GM12878 (cell line): ENCODE measurements around the gene ABHD13. TPM values are rescaled to one million over a fixed set of nuclear protein-coding genes. Genes with fewer than 3 reads are reported as not detected.

Experiments
- ATAC-seq: fragments of 200-7000 bp; cut with Tn5 transposase; 3 replicates; pipeline ENCODE4 v1.9.1; 2020; ENCODE audit warnings: mild to moderate bottlenecking, moderate library complexity
- BruUV-seq: library from RNA; stranded (reverse); fragments of 400-500 nt; replicated peaks from 2 replicates; lab custom pipeline; 2021; lab: Mats Ljungman, UMichigan
- CTCF ChIA-PET: fragments of 300-600 bp; sonication (Branson Sonifier 250); formaldehyde crosslinking; extraction: SDS; loops from one replicate; lab custom pipeline; 2021; ENCODE audit warnings: inconsistent platforms; lab: Yijun Ruan, JAX
- POLR2A ChIA-PET: fragments of 350-600 bp; formaldehyde crosslinking; extraction: SDS; loops from one replicate; lab custom pipeline; 2021; ENCODE audit warnings: inconsistent platforms; lab: Charles Lee
- RAD21 ChIA-PET: fragments of 300-600 bp; sonication (Branson Sonifier 250); formaldehyde crosslinking; loops from one replicate; lab custom pipeline; 2023; ENCODE audit warnings: antibody characterized with exemption; ENCODE audit not compliant: unreplicated experiment; lab: Charles Lee
- SMC1A ChIA-PET: fragments of 300-600 bp; sonication (Branson Sonifier 250); formaldehyde crosslinking; loops from one replicate; lab custom pipeline; 2023; ENCODE audit not compliant: unreplicated experiment, uncharacterized antibody; lab: Charles Lee
- DNase-seq: peaks from one replicate; pipeline ENCODE4 v3.0.0-alpha.2; 2011; ENCODE audit warnings: low read depth, low spot score
- FAIRE-seq: peaks from 3 replicates; lab custom pipeline; 2011; peaks lifted over from hg19 to GRCh38; lab: Jason Lieb, UNC
- H2AFZ ChIP-seq: 2 replicates; pipeline ENCODE4 v1.6.0; 2011; ENCODE audit warnings: low read depth, low read length, control low read depth; ENCODE audit not compliant: control insufficient read depth
- H3K27ac ChIP-seq: 2 replicates; pipeline ENCODE4 v1.5.1; 2011; ENCODE audit warnings: control low read depth; ENCODE audit not compliant: control insufficient read depth, insufficient read depth
- H3K27me3 ChIP-seq, 2 experiments: replicated peaks in 1 of 2; 2 replicates each; pipeline versions ENCODE4 v1.6.0 to v1.6.1; 2011; ENCODE audit warnings: low read length in 1 of 2; ENCODE audit not compliant: control insufficient read depth in 2 of 2, insufficient read depth in 2 of 2
- H3K36me3 ChIP-seq, 2 experiments: 2 replicates each; pipeline ENCODE4 v1.5.1; 2011; ENCODE audit warnings: low read length in 1 of 2; ENCODE audit not compliant: control insufficient read depth in 2 of 2, insufficient read depth in 2 of 2
- H3K4me1 ChIP-seq: 2 replicates; pipeline ENCODE4 v1.6.1; 2011; ENCODE audit warnings: mild to moderate bottlenecking, low read length, moderate library complexity, mixed read lengths; ENCODE audit not compliant: control insufficient read depth, insufficient read depth
- H3K4me2 ChIP-seq: 2 replicates; pipeline ENCODE4 v1.6.0; 2011; ENCODE audit warnings: control low read depth; ENCODE audit not compliant: control insufficient read depth, insufficient read depth
- H3K4me3 ChIP-seq: fragments of 200-600 bp; sonication (generic); 2 replicates; pipeline ENCODE4 v1.5.1; 2016
- H3K79me2 ChIP-seq: 2 replicates; pipeline ENCODE4 v1.6.0; 2011; ENCODE audit warnings: low read length; ENCODE audit not compliant: control insufficient read depth, insufficient read depth
- H3K9ac ChIP-seq: 2 replicates; pipeline ENCODE4 v1.8.0; 2011; ENCODE audit warnings: low read length, control low read depth, mixed read lengths; ENCODE audit not compliant: control insufficient read depth, insufficient read depth
- H3K9me3 ChIP-seq: replicated peaks from 3 replicates; pipeline ENCODE4 v1.5.1; 2011; ENCODE audit warnings: mild to moderate bottlenecking, low read length; ENCODE audit not compliant: control insufficient read depth, insufficient read depth
- H4K20me1 ChIP-seq: 2 replicates; pipeline ENCODE4 v1.6.0; 2011; ENCODE audit not compliant: control insufficient read depth, insufficient read depth
- CBX3 ChIP-seq: fragments of 200-600 bp; sonication (generic); IDR thresholded peaks from 2 replicates; pipeline ENCODE4 v1.6.1; 2016; ENCODE audit warnings: low read depth, borderline replicate concordance
- EGR1 ChIP-seq, 2 experiments: IDR thresholded peaks; 1 replicate in 1 of 2; 2 replicates in 1 of 2; pipeline ENCODE4 v1.6.1; 2011 to 2012; ENCODE audit warnings: low read depth in 2 of 2, low read length in 2 of 2, borderline replicate concordance in 1 of 2, mild to moderate bottlenecking in 1 of 2, moderate library complexity in 1 of 2
- KDM1A ChIP-seq: fragments of 200-600 bp; sonication (generic); IDR thresholded peaks from 2 replicates; pipeline ENCODE4 v1.6.1; 2016; ENCODE audit warnings: borderline replicate concordance
- MYB ChIP-seq: fragments of 150-350 bp; IDR thresholded peaks from 2 replicates; pipeline ENCODE4 v1.6.1; 2014; ENCODE audit warnings: mild to moderate bottlenecking, low read depth, low read length, borderline replicate concordance
- POLR2A ChIP-seq: IDR thresholded peaks from 2 replicates; pipeline ENCODE4 v1.6.1; 2011; ENCODE audit warnings: low read depth, mild to moderate bottlenecking, low read length
- POLR2AphosphoS2 ChIP-seq: IDR thresholded peaks from 2 replicates; pipeline ENCODE4 v1.6.1; 2011; ENCODE audit warnings: low read depth, mild to moderate bottlenecking, low read length, improper control_type of control experiment, moderate library complexity
- RAD21 ChIP-seq: IDR thresholded peaks from 2 replicates; pipeline ENCODE4 v1.6.1; 2011; ENCODE audit warnings: mild to moderate bottlenecking, low read depth, low read length, moderate library complexity; ENCODE audit not compliant: insufficient read depth
- SIX5 ChIP-seq: IDR thresholded peaks from 2 replicates; pipeline ENCODE4 v1.6.1; 2011; ENCODE audit warnings: mild to moderate bottlenecking, low read depth, low read length, moderate library complexity; ENCODE audit not compliant: severe bottlenecking
- TARDBP ChIP-seq: IDR thresholded peaks from 2 replicates; pipeline ENCODE4 v1.6.1; 2016; ENCODE audit warnings: borderline replicate concordance
- ZBED1 ChIP-seq: IDR thresholded peaks from 2 replicates; pipeline ENCODE4 v1.6.1; 2016; ENCODE audit warnings: borderline replicate concordance
- ZNF622 ChIP-seq: fragments of 450-650 bp; IDR thresholded peaks from 2 replicates; pipeline ENCODE4 v1.6.1; 2017; ENCODE audit warnings: mild to moderate bottlenecking, inconsistent platforms
- WGBS: methylation state at CpG from one replicate; pipeline ENCODE4 v1.1.6; 2016; ENCODE audit warnings: low lambda C conversion rate; ENCODE audit not compliant: insufficient replicate concordance, insufficient coverage; ENCODE audit errors: missing lambda C conversion rate; 5-methylcytosine and 5-hydroxymethylcytosine counted together
- in situ Hi-C: fragments of 300-500 bp; cut with MboI; formaldehyde crosslinking; loops from 9 replicates; pipeline ENCODE4 v1.14.3; 2018; ENCODE audit warnings: mixed read lengths
- intact Hi-C: fragments of 100-400 bp; cut with micrococcal nuclease; formaldehyde crosslinking; loops from one replicate; pipeline ENCODE4 v1.14.2; 2022; ENCODE audit not compliant: unreplicated experiment
- polyA plus RNA-seq, 11 experiments: library from polyadenylated mRNA; depleted of rRNA in 4 of 11; unstranded in 6 of 11; stranded (reverse) in 5 of 11; fragments of >200 nt; fragmentation: Nextera tagmentation in 4 of 11; fragmentation: Illumina TruSeq in 1 of 11; extraction: Ambion mirVana in 4 of 11; extraction: Trizol in 1 of 11; gene quantifications; 1 replicate in 1 of 11; 2 replicates in 10 of 11; pipeline versions ENCODE4 v1.2.1 to v1.2.3, GENCODE V29; 2011 to 2016; ENCODE audit warnings: inconsistent platforms in 2 of 11, missing spikeins in 2 of 11, low read depth in 1 of 11
- total RNA-seq, 4 experiments: library from RNA; depleted of rRNA in 3 of 4; stranded (reverse); fragments of >200 nt in 3 of 4; fragmentation: Illumina TruSeq in 1 of 4; extraction: Trizol in 1 of 4; gene quantifications; 2 replicates each; pipeline versions ENCODE4 v1.2.1 to v1.2.3, GENCODE V29; 2013 to 2021
- TF ChIP-seq, protein P1 (sequence below): fragments of 450-650 bp; IDR thresholded peaks from 2 replicates; pipeline ENCODE4 v1.6.1; 2017; ENCODE audit warnings: mild to moderate bottlenecking
- TF ChIP-seq, protein P2 (sequence below): IDR thresholded peaks from 2 replicates; pipeline ENCODE4 v1.6.1; 2011; ENCODE audit warnings: borderline replicate concordance, low read depth, mild to moderate bottlenecking, moderate library complexity, mixed read lengths, low read length; ENCODE audit not compliant: insufficient read depth; ENCODE audit errors: extremely low read length
- TF ChIP-seq, protein P3 (sequence below): IDR thresholded peaks from 2 replicates; pipeline ENCODE4 v1.6.1; 2011; ENCODE audit warnings: mild to moderate bottlenecking, low read depth, low read length, moderate library complexity; ENCODE audit not compliant: insufficient replicate concordance
- TF ChIP-seq, protein P4 (sequence below): IDR thresholded peaks from 2 replicates; pipeline ENCODE4 v1.6.1; 2011; ENCODE audit warnings: low read depth, low read length, improper control_type of control experiment, borderline replicate concordance

Gene ABHD13
- total and polyA plus RNA-seq, 10 of the 15 experiments (the other 5 are each of a cell fraction or from before 2014, with no cell fraction given): 3.2 to 10.7 (median 6.5) TPM

DNA sequence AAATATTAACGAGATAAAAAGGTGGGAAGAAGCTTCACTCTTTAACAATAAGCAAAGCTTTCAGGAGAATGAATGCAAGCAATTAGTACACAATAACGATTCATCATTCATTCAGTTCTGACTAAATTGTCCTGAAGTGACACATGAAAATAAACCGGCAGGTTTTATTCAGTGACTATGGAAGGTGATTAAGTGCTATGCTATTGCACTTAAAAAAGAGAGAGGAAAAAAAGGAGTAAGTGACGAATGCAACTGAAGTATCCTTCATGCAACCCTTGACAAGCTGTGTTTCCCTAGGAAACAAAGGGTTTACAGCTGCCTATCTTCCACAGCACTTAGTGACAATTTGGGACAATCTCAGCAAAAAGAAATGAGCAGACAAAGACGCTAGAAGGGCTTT is 4.2 kb upstream of the ABHD13 start:
- CTCF ChIA-PET: interaction anchor here (1.0 to 1.1 kb wide), 4 partner anchors 9 to 395 kb away, joined by 3 to 4 read pairs (median 3); no protein-coding TSS in a partner anchor
- no TSS peak for BruUV-seq

More for the DNA sequence above, 4.2 kb upstream of the ABHD13 start:
- DNase-seq (no peak), ATAC-seq (no peak), FAIRE-seq (no peak)
- RAD21 ChIA-PET: interaction anchor here (0.8 kb wide), 1 partner anchor 10 kb away, joined by 4 read pairs; no protein-coding TSS in a partner anchor
- intact Hi-C loops: no loop called here
- in situ Hi-C loops: loop anchor here (25.0 kb wide), 1 partner anchor 1652 kb away; the partner anchor contains the start of gene ARGLU1
- peaks cover 0 to 8% of the 10 kb centered on the region in 2 experiments; a peak in 2 of 4 replicates for H3K36me3 ChIP-seq
- H3K9ac ChIP-seq: peak overlapping the region; percentile 19; the same call in 1 of the 2 replicates
- 0 out of 2 replicates have a peak overlapping the region, but pooled peaks have one; percentile 46 for H3K27ac ChIP-seq
- no peaks in the 10 kb centered on the region for H3K9me3 ChIP-seq
- no peaks in the 10 kb centered on the region for H4K20me1 ChIP-seq
- peaks cover 30% of the 10 kb centered on the region for H3K79me2 ChIP-seq
- H3K27me3 ChIP-seq: no peaks in the 10 kb centered on the region
- POLR2A ChIA-PET: interaction anchor here (0.5 kb wide), 1 partner anchor 66 kb away, joined by 5 read pairs; no protein-coding TSS in a partner anchor
- peak overlapping the region; percentile 90 for H3K4me2 ChIP-seq
- no peak overlapping the region for H2AFZ ChIP-seq
- peaks cover 15% of the 10 kb centered on the region for H3K4me1 ChIP-seq
- peak overlapping the region; percentile 60 for H3K4me3 ChIP-seq
- TF ChIP-seq ZNF622: no peak
- TF ChIP-seq, protein P1, sequence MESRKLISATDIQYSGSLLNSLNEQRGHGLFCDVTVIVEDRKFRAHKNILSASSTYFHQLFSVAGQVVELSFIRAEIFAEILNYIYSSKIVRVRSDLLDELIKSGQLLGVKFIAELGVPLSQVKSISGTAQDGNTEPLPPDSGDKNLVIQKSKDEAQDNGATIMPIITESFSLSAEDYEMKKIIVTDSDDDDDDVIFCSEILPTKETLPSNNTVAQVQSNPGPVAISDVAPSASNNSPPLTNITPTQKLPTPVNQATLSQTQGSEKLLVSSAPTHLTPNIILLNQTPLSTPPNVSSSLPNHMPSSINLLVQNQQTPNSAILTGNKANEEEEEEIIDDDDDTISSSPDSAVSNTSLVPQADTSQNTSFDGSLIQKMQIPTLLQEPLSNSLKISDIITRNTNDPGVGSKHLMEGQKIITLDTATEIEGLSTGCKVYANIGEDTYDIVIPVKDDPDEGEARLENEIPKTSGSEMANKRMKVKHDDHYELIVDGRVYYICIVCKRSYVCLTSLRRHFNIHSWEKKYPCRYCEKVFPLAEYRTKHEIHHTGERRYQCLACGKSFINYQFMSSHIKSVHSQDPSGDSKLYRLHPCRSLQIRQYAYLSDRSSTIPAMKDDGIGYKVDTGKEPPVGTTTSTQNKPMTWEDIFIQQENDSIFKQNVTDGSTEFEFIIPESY: no peak
- TF ChIP-seq CBX3: no peak
- no peak for TF ChIP-seq KDM1A
- TF ChIP-seq, protein P2, sequence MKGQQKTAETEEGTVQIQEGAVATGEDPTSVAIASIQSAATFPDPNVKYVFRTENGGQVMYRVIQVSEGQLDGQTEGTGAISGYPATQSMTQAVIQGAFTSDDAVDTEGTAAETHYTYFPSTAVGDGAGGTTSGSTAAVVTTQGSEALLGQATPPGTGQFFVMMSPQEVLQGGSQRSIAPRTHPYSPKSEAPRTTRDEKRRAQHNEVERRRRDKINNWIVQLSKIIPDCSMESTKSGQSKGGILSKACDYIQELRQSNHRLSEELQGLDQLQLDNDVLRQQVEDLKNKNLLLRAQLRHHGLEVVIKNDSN: no peak
- TF ChIP-seq POLR2A: no peak
- TF ChIP-seq MYB: no peak
- TF ChIP-seq TARDBP: no peak
- TF ChIP-seq POLR2AphosphoS2: no peak
- TF ChIP-seq, protein P3, sequence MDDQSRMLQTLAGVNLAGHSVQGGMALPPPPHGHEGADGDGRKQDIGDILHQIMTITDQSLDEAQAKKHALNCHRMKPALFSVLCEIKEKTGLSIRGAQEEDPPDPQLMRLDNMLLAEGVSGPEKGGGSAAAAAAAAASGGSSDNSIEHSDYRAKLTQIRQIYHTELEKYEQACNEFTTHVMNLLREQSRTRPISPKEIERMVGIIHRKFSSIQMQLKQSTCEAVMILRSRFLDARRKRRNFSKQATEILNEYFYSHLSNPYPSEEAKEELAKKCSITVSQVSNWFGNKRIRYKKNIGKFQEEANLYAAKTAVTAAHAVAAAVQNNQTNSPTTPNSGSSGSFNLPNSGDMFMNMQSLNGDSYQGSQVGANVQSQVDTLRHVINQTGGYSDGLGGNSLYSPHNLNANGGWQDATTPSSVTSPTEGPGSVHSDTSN: no peak
- no peak for TF ChIP-seq RAD21
- TF ChIP-seq SIX5: no peak
- TF ChIP-seq ZBED1: no peak
- no peak for TF ChIP-seq EGR1 (IDR thresholded peaks at IDR 0.05; ENCODE audit: borderline replicate concordance in 1 of 2, low read depth in 2 of 2, low read length in 2 of 2)
- TF ChIP-seq, protein P4, sequence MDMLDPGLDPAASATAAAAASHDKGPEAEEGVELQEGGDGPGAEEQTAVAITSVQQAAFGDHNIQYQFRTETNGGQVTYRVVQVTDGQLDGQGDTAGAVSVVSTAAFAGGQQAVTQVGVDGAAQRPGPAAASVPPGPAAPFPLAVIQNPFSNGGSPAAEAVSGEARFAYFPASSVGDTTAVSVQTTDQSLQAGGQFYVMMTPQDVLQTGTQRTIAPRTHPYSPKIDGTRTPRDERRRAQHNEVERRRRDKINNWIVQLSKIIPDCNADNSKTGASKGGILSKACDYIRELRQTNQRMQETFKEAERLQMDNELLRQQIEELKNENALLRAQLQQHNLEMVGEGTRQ: no peak
- WGBS: 24% methylated on average over 5 of the region's 5 CpGs
- SMC1A ChIA-PET: interaction anchor here (0.7 to 2.6 kb wide), 4 partner anchors 10 to 102 kb away, joined by 3 to 12 read pairs (median 4); no protein-coding TSS in a partner anchor
